Suprapubic skin (tissue), 4 donors: ENCODE data around the gene GRK4. TPM values are rescaled to one million over a fixed set of nuclear protein-coding genes. Genes with fewer than 3 reads are reported as not detected.
A peak's percentile ranks its signal among the peaks of the same experiment; 100 is the strongest.

Experiments
- DNase-seq, 2 donors: peaks; one replicate each; pipeline ENCODE4 v3.0.0-alpha.2; 2019; ENCODE audit warnings: low spot score in 2 of 2
- H3K27ac ChIP-seq: fragments of 200-600 bp; sonication (generic); one replicate; pipeline ENCODE4 v1.5.1; 2019
- H3K27me3 ChIP-seq: fragments of 200-600 bp; sonication (generic); one replicate; pipeline ENCODE4 v1.5.1; 2019
- H3K36me3 ChIP-seq: fragments of 200-600 bp; sonication (generic); one replicate; pipeline ENCODE4 v1.5.1; 2019
- H3K4me1 ChIP-seq: fragments of 200-600 bp; sonication (generic); one replicate; pipeline ENCODE4 v1.5.1; 2019
- H3K4me3 ChIP-seq: fragments of 200-600 bp; sonication (generic); one replicate; pipeline ENCODE4 v1.5.1; 2019; ENCODE audit warnings: mild to moderate bottlenecking
- H3K9me3 ChIP-seq: fragments of 200-600 bp; sonication (generic); one replicate; pipeline ENCODE4 v1.5.1; 2019
- EP300 ChIP-seq: sonication (generic); formaldehyde crosslinking; IDR thresholded peaks from one replicate; pipeline ENCODE4 v1.6.1; 2017; ENCODE audit warnings: antibody characterized with exemption
- POLR2A ChIP-seq, 2 donors: fragments of 450-650 bp; IDR thresholded peaks; one replicate each; pipeline ENCODE4 v1.6.1; 2017; ENCODE audit warnings: antibody characterized with exemption in 2 of 2, mild to moderate bottlenecking in 2 of 2, moderate library complexity in 2 of 2
- POLR2AphosphoS5 ChIP-seq, 3 donors: sonication (generic); formaldehyde crosslinking; IDR thresholded peaks; one replicate each; pipeline ENCODE4 v1.6.1; 2017; ENCODE audit warnings: antibody characterized with exemption in 3 of 3
- WGBS: methylation state at CpG from one replicate; pipeline ENCODE4 v1.1.5; 2018; 5-methylcytosine and 5-hydroxymethylcytosine counted together
- total RNA-seq, 4 donors: library from RNA; depleted of rRNA; stranded (reverse); fragments of >200 nt; gene quantifications; one replicate each; pipeline ENCODE4 v1.1.0, GENCODE V29; 2016
- TF ChIP-seq, protein P1 (sequence below), 2 donors: fragments of 200-600 bp in 1 of 2; fragments of 450-650 bp in 1 of 2; sonication (generic) in 1 of 2; IDR thresholded peaks; one replicate each; pipeline ENCODE4 v1.5.1; 2016 to 2019; ENCODE audit warnings: antibody characterized with exemption in 2 of 2, mild to moderate bottlenecking in 1 of 2, moderate library complexity in 1 of 2

GRK4 gene
- total RNA-seq, 4 donors from 2014 or later: 3.3 to 8.0 (median 4.6) TPM

DNA sequence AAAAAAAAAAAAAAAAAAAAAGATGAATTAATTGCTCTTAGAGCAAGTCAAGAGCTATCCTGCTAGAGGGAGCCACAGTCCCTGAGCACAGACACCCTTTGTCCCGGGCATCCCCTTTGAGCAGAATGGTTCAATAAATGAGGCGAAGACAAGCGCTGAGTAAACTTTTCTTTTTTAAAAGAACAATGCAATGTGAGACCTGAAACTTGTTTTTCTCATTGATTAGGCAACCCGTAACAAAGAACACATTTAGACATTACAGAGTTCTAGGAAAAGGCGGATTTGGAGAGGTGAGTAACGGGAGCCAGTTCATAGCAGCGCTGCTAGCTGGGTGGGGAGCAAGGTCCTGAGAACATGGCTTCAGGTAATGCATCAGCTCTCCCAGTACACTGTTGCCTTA is 46.1 kb downstream of the GRK4 start:
- Histone ChIP-seq H3K27ac (peak overlapping the region; percentile 86), H3K9me3 (no peaks in the 10 kb centered on the region), H3K4me1 (peaks cover 19% of the 10 kb centered on the region), H3K4me3 (no peak overlapping the region), H3K27me3 (no peaks in the 10 kb centered on the region), H3K36me3 (no peaks in the 10 kb centered on the region)
- peak; percentile 35 to 74 for DNase-seq
- 36% methylated on average over 7 of the region's 7 CpGs for WGBS
- no peak for TF ChIP-seq EP300
- TF ChIP-seq, protein P1, sequence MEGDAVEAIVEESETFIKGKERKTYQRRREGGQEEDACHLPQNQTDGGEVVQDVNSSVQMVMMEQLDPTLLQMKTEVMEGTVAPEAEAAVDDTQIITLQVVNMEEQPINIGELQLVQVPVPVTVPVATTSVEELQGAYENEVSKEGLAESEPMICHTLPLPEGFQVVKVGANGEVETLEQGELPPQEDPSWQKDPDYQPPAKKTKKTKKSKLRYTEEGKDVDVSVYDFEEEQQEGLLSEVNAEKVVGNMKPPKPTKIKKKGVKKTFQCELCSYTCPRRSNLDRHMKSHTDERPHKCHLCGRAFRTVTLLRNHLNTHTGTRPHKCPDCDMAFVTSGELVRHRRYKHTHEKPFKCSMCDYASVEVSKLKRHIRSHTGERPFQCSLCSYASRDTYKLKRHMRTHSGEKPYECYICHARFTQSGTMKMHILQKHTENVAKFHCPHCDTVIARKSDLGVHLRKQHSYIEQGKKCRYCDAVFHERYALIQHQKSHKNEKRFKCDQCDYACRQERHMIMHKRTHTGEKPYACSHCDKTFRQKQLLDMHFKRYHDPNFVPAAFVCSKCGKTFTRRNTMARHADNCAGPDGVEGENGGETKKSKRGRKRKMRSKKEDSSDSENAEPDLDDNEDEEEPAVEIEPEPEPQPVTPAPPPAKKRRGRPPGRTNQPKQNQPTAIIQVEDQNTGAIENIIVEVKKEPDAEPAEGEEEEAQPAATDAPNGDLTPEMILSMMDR (IDR thresholded peaks at IDR 0.05): no peak

DNA sequence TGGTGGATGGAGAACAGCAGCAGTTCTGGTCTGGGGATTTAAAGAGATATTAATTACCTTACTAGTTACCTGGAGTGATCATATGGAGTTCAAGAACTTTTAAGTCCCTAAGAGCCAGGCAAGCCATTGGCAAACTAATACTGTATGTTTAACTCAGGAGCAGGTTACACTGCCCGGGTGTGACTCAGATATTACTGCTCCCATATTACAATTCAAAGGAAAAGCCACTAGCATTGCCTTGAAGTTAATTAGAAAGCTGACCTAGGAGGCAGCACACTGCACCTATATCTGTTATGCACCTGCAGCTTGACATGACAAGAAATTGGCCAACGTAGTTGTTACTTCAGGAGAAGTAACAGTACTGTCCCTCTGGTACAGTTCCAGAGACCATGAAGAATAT is 47.2 kb downstream of the GRK4 start:
- DNase-seq: peak in 1 of 2 donors; percentile 29
- H3K9me3 ChIP-seq: no peaks in the 10 kb centered on the region
- H3K36me3 ChIP-seq: no peaks in the 10 kb centered on the region
- TF ChIP-seq POLR2A (IDR thresholded peaks at IDR 0.05) (no peak), EP300 (no peak), POLR2AphosphoS5 (IDR thresholded peaks at IDR 0.05) (no peak)
- TF ChIP-seq, protein P1 (IDR thresholded peaks at IDR 0.05): no peak
- H3K4me1 ChIP-seq: peaks cover 19% of the 10 kb centered on the region
- WGBS: 36% methylated on average over 2 of the region's 2 CpGs
- H3K27ac ChIP-seq: peak overlapping the region; percentile 86
- H3K4me3 ChIP-seq: no peak overlapping the region
- H3K27me3 ChIP-seq: no peaks in the 10 kb centered on the region

DNA sequence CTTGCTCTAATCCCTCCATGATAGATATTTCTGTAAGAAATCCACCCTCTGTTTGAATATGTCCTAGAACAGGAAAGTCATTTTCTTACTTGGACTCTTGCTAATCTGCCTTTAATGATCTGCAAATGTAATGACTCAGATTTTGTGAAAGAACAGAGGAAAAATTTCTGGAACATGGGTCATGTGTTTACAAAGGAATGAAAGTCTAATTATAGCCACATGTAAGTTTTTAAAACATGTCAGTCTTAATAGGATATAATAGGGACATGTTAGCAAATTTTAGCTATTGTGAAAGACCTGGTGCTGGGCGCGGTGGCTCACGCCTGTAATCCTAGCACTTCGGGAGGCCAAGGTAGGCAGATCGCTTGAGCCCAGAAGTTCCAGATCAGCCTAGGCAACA is 47.6 kb downstream of the GRK4 start:
- Histone ChIP-seq H3K9me3 (no peaks in the 10 kb centered on the region), H3K4me3 (no peak overlapping the region), H3K27me3 (no peaks in the 10 kb centered on the region), H3K36me3 (no peaks in the 10 kb centered on the region), H3K4me1 (peaks cover 19% of the 10 kb centered on the region), H3K27ac (peak overlapping the region; percentile 86)
- whole genome bisulfite sequencing: 27% methylated on average over 5 of the region's 5 CpGs
- DNase-seq: peak; percentile 80 to 81
- TF ChIP-seq POLR2A (IDR thresholded peaks at IDR 0.05): no peak
- TF ChIP-seq, protein P1 (IDR thresholded peaks at IDR 0.05): no peak
- no peak for TF ChIP-seq POLR2AphosphoS5 (IDR thresholded peaks at IDR 0.05)
- TF ChIP-seq EP300: no peak

DNA sequence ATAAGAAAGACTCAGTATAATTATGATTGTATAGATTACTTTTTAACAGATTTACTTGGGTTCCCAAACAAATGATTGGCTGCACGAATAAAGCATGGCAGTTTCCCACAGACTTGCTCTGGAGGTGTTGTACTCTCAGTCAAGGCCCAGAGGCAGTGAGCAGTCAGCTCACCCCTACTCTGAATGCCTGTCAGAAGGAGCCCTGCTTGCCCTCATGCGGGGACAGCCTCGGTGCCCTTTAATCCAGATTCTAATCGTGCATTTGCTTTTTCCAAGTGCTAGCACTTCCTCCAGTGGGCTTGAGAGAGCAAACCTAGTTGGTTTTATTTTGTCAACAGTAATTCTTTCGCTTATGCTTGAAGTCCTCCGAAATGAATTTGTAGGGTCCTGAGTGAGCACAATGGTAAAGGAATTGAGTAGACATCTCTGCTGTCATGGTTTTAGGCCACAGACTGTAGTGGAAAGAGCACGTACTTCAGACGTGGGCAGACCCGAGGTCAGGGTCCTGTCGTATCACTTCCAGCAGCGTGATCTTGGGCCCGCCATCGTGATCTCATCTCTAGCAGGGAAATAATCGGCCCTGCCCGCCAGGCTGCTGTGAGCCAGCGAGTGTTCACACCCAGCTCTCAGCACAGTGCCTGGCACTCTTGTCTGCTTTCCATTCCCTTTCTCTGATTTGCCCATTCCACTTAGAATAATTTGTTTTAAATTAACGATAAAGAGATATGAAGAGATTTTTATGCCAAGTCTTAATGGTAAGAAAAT is 48.3 kb downstream of the GRK4 start:
- TF ChIP-seq EP300: no peak
- TF ChIP-seq, protein P1 (IDR thresholded peaks at IDR 0.05): no peak
- TF ChIP-seq POLR2AphosphoS5 (IDR thresholded peaks at IDR 0.05): no peak
- no peak for TF ChIP-seq POLR2A (IDR thresholded peaks at IDR 0.05)
- H3K27me3 ChIP-seq: no peaks in the 10 kb centered on the region
- DNase-seq: peak; percentile 50 to 53
- H3K27ac ChIP-seq: peak overlapping the region; percentile 52
- peaks cover 19% of the 10 kb centered on the region for H3K4me1 ChIP-seq
- H3K9me3 ChIP-seq: no peaks in the 10 kb centered on the region
- no peaks in the 10 kb centered on the region for H3K36me3 ChIP-seq
- no peak overlapping the region for H3K4me3 ChIP-seq
- WGBS: 90% methylated on average over 17 of the region's 17 CpGs

DNA sequence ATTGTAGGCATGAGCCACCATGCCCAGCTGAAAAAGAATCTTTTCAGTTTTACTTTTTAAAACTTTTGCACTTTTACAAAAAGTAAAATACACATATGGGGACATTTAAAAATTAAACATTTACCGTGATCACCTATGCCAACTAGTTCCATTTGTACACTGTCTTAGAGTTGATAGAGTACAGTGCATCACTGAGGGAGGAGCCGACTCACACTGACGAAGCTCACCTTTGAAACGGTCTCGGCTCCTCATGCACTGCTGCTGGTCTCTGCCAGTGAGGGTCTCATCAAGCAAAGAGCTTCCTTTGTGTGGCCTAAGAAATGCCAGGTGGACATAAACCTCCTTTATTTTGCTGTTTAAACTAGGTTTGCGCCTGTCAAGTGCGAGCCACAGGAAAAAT is 50.0 kb downstream of the GRK4 start:
- WGBS: 96% methylated on average over 7 of the region's 7 CpGs
- TF ChIP-seq, protein P1 (IDR thresholded peaks at IDR 0.05): no peak
- TF ChIP-seq POLR2AphosphoS5 (IDR thresholded peaks at IDR 0.05) (no peak), EP300 (no peak), POLR2A (IDR thresholded peaks at IDR 0.05) (no peak)
- DNase-seq: peak in 1 of 2 donors; percentile 28

More for the DNA sequence above, 50.0 kb downstream of the GRK4 start:
- no peaks in the 10 kb centered on the region for H3K9me3 ChIP-seq
- no peaks in the 10 kb centered on the region for H3K27me3 ChIP-seq
- no peaks in the 10 kb centered on the region for H3K36me3 ChIP-seq
- H3K27ac ChIP-seq: no peak overlapping the region
- H3K4me3 ChIP-seq: no peak overlapping the region
- peaks cover 19% of the 10 kb centered on the region for H3K4me1 ChIP-seq
